ENCODE data around the gene RPL10.
A peak's percentile ranks its signal among the peaks of the same experiment; 100 is the strongest.

Gene RPL10

GRCh38 chrX:154443992-154444754 lies 46.0 kb downstream of the RPL10 start, which contains the start of gene FAM50A:
Gene FAM50A, plus strand, starts transcription at chrX:154444141. Its CDS starts 95 bp downstream, at chrX:154444236.
- TF ChIP-seq TEAD4 (IDR thresholded peaks at IDR 0.05) (no peak), MAX (IDR thresholded peaks at IDR 0.05) (peak; percentile 42), FOXM1 (IDR thresholded peaks at IDR 0.05; ENCODE audit: borderline replicate concordance, low read depth) (no peak), USF1 (IDR thresholded peaks at IDR 0.05) (peak; percentile 78), RAD21 (IDR thresholded peaks at IDR 0.05; ENCODE audit: low read depth) (no peak), TCF12 (IDR thresholded peaks at IDR 0.05; ENCODE audit: low read depth) (no peak), ZBTB7A (IDR thresholded peaks at IDR 0.05; ENCODE audit: low read depth) (no peak)

GRCh38 chrX:154444755-154445246 lies 46.6 kb downstream of the RPL10 start:
- no peak for TF ChIP-seq TEAD4 (IDR thresholded peaks at IDR 0.05)
- no peak for TF ChIP-seq RAD21 (IDR thresholded peaks at IDR 0.05; ENCODE audit: low read depth)
- TF ChIP-seq NFIC (IDR thresholded peaks at IDR 0.05) = no peak
- no peak for TF ChIP-seq MAX (IDR thresholded peaks at IDR 0.05)
- no peak for TF ChIP-seq USF1 (IDR thresholded peaks at IDR 0.05)
- no peak for TF ChIP-seq CREB1 (IDR thresholded peaks at IDR 0.05; ENCODE audit: low read depth)
- TF ChIP-seq FOXM1 (IDR thresholded peaks at IDR 0.05; ENCODE audit: borderline replicate concordance, low read depth) = no peak
- no peak for TF ChIP-seq ZBTB7A (IDR thresholded peaks at IDR 0.05; ENCODE audit: low read depth)
- TF ChIP-seq EGR1 (IDR thresholded peaks at IDR 0.05) = no peak
- TF ChIP-seq, protein P1, sequence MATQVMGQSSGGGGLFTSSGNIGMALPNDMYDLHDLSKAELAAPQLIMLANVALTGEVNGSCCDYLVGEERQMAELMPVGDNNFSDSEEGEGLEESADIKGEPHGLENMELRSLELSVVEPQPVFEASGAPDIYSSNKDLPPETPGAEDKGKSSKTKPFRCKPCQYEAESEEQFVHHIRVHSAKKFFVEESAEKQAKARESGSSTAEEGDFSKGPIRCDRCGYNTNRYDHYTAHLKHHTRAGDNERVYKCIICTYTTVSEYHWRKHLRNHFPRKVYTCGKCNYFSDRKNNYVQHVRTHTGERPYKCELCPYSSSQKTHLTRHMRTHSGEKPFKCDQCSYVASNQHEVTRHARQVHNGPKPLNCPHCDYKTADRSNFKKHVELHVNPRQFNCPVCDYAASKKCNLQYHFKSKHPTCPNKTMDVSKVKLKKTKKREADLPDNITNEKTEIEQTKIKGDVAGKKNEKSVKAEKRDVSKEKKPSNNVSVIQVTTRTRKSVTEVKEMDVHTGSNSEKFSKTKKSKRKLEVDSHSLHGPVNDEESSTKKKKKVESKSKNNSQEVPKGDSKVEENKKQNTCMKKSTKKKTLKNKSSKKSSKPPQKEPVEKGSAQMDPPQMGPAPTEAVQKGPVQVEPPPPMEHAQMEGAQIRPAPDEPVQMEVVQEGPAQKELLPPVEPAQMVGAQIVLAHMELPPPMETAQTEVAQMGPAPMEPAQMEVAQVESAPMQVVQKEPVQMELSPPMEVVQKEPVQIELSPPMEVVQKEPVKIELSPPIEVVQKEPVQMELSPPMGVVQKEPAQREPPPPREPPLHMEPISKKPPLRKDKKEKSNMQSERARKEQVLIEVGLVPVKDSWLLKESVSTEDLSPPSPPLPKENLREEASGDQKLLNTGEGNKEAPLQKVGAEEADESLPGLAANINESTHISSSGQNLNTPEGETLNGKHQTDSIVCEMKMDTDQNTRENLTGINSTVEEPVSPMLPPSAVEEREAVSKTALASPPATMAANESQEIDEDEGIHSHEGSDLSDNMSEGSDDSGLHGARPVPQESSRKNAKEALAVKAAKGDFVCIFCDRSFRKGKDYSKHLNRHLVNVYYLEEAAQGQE (IDR thresholded peaks at IDR 0.05; ENCODE audit: low read depth) = no peak
- no peak for TF ChIP-seq TCF12 (IDR thresholded peaks at IDR 0.05; ENCODE audit: low read depth)
- TF ChIP-seq TAF1 (IDR thresholded peaks at IDR 0.05; ENCODE audit: low read depth) = no peak

GRCh38 chrX:154445776-154446175 lies 47.6 kb downstream of the RPL10 start:
- no peak for TF ChIP-seq YY1 (IDR thresholded peaks at IDR 0.05; ENCODE audit: low read depth)
- TF ChIP-seq NFIC (IDR thresholded peaks at IDR 0.05) = no peak
- TF ChIP-seq EP300 (IDR thresholded peaks at IDR 0.05; ENCODE audit: borderline replicate concordance) = no peak
- TF ChIP-seq CREB1 (IDR thresholded peaks at IDR 0.05; ENCODE audit: low read depth) = no peak
- TF ChIP-seq MAX (IDR thresholded peaks at IDR 0.05) = no peak
- TF ChIP-seq CEBPB (IDR thresholded peaks at IDR 0.05) = no peak
- no peak for TF ChIP-seq USF1 (IDR thresholded peaks at IDR 0.05)
- no peak for TF ChIP-seq TEAD4 (IDR thresholded peaks at IDR 0.05)
- TF ChIP-seq, protein P1 (IDR thresholded peaks at IDR 0.05; ENCODE audit: low read depth) = no peak
- TF ChIP-seq FOXM1 (IDR thresholded peaks at IDR 0.05; ENCODE audit: borderline replicate concordance, low read depth) = no peak
- TF ChIP-seq RAD21 (IDR thresholded peaks at IDR 0.05; ENCODE audit: low read depth) = no peak

DNA sequence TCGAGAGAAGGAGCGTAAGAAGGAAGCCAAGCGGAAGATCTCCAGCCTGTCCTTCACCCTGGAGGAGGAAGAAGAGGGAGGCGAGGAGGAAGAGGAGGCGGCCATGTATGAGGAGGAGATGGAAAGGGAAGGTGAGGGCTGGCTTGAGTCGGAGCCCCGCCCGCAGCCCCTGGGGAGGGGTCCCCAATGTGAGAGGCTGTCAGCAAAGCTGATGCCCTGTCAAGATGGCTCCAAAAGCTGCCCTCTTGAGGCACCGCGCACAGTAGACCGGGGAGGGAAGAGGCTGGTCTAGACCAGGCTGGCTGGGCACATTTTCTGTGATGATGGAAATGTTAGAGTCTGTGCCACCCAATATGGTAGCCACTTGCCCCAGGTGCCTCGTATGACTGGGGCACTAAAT lies 48.3 kb downstream of the RPL10 start:
- no peak for TF ChIP-seq FOXM1 (IDR thresholded peaks at IDR 0.05; ENCODE audit: borderline replicate concordance, low read depth)
- no peak for TF ChIP-seq YY1 (IDR thresholded peaks at IDR 0.05; ENCODE audit: low read depth)
- TF ChIP-seq CREB1 (IDR thresholded peaks at IDR 0.05; ENCODE audit: low read depth) = no peak
- TF ChIP-seq TCF12 (IDR thresholded peaks at IDR 0.05; ENCODE audit: low read depth) = no peak
- TF ChIP-seq RAD21 (IDR thresholded peaks at IDR 0.05; ENCODE audit: low read depth) = no peak
- TF ChIP-seq CEBPB (IDR thresholded peaks at IDR 0.05) = no peak
- TF ChIP-seq ZBTB7A (IDR thresholded peaks at IDR 0.05; ENCODE audit: low read depth) = no peak
- TF ChIP-seq NFIC (IDR thresholded peaks at IDR 0.05) = no peak
- TF ChIP-seq USF1 (IDR thresholded peaks at IDR 0.05) = no peak
- no peak for TF ChIP-seq EP300 (IDR thresholded peaks at IDR 0.05; ENCODE audit: borderline replicate concordance)
- TF ChIP-seq, protein P1 (IDR thresholded peaks at IDR 0.05; ENCODE audit: low read depth) = no peak
- TF ChIP-seq EGR1 (IDR thresholded peaks at IDR 0.05) = no peak
- no peak for TF ChIP-seq TAF1 (IDR thresholded peaks at IDR 0.05; ENCODE audit: low read depth)
